K562 (cell line): ENCODE results near the gene SAMM50. TPM values are rescaled to one million over a fixed set of nuclear protein-coding genes. Genes with fewer than 3 reads are reported as not detected.

Source experiments
- ATAC-seq: fragments of 200-7000 bp; cut with Tn5 transposase; 3 replicates; pipeline ENCODE4 v1.9.1; 2020; ENCODE audit warnings: moderate library complexity
- BruUV-seq: library from RNA; stranded (reverse); fragments of 400-500 nt; replicated peaks from 2 replicates; lab custom pipeline; 2021; lab: Mats Ljungman, UMichigan
- CTCF ChIA-PET: fragments of 300-600 bp; formaldehyde crosslinking; extraction: SDS; loops from one replicate; lab custom pipeline; 2021; ENCODE audit warnings: low intra/inter-chr PET ratio; lab: Yijun Ruan, JAX
- POLR2A ChIA-PET: fragments of 300-600, 350-650 bp; sonication (Branson Sonifier 250); formaldehyde crosslinking; extraction: SDS; loops from one replicate; lab custom pipeline; 2021; ENCODE audit warnings: antibody characterized with exemption, inconsistent platforms; lab: Yijun Ruan, JAX
- DNase-seq, 4 experiments: peaks; one replicate each; pipeline versions ENCODE4 v3.0.0 to v3.0.0-alpha.2; 2011 to 2018; ENCODE audit warnings: low spot score in 3 of 4, mixed read lengths in 3 of 4; ENCODE audit errors: extremely low read depth in 1 of 4
- FAIRE-seq: peaks from 2 replicates; lab custom pipeline; 2011; peaks lifted over from hg19 to GRCh38; lab: Jason Lieb, UNC
- H2AFZ ChIP-seq: 2 replicates; pipeline ENCODE4 v1.6.0; 2011; ENCODE audit warnings: low read depth, low read length, control low read depth, inconsistent platforms
- H3K27ac ChIP-seq: fragments of 200-600 bp; 3 replicates; pipeline ENCODE4 v1.8.0; 2011; ENCODE audit warnings: low read depth, mild to moderate bottlenecking, control low read depth, inconsistent platforms, low read length, moderate library complexity, mixed read lengths; ENCODE audit errors: extremely low read depth
- H3K27me3 ChIP-seq, 2 experiments: fragments of 300-600 bp in 1 of 2; 2 replicates in 1 of 2; 3 replicates in 1 of 2; pipeline versions ENCODE4 v1.6.0 to v1.8.0; 2011; ENCODE audit warnings: inconsistent platforms in 2 of 2, low read length in 2 of 2, mild to moderate bottlenecking in 1 of 2, mixed read lengths in 1 of 2, moderate library complexity in 1 of 2; ENCODE audit not compliant: control insufficient read depth in 2 of 2, insufficient read depth in 2 of 2
- H3K36me3 ChIP-seq: fragments of 300-600 bp; 3 replicates; pipeline ENCODE4 v1.8.0; 2011; ENCODE audit warnings: mild to moderate bottlenecking, low read length, inconsistent platforms; ENCODE audit not compliant: control insufficient read depth, insufficient read depth
- H3K4me1 ChIP-seq, 2 experiments: fragments of 200-600 bp in 1 of 2; replicated peaks in 1 of 2; 2 replicates in 1 of 2; 3 replicates in 1 of 2; pipeline versions ENCODE4 v1.5.1 to v1.8.0; 2011; ENCODE audit warnings: inconsistent platforms in 2 of 2, low read length in 2 of 2, mild to moderate bottlenecking in 1 of 2, mixed read lengths in 1 of 2, moderate library complexity in 1 of 2; ENCODE audit not compliant: control insufficient read depth in 2 of 2, insufficient read depth in 2 of 2
- H3K4me2 ChIP-seq: 2 replicates; pipeline ENCODE4 v1.6.1; 2011; ENCODE audit warnings: low read length, control low read depth, inconsistent platforms, mixed read lengths; ENCODE audit not compliant: insufficient read depth
- H3K4me3 ChIP-seq: fragments of 200-600 bp; sonication (generic), shearing (Covaris generic); 2 replicates; pipeline ENCODE4 v1.5.1; 2016; ENCODE audit warnings: control low read depth, inconsistent platforms
- H3K79me2 ChIP-seq: fragments of 200-600 bp; 3 replicates; pipeline ENCODE4 v1.8.0; 2011; ENCODE audit warnings: low read length, inconsistent platforms; ENCODE audit not compliant: control insufficient read depth, insufficient read depth
- H3K9ac ChIP-seq, 2 experiments: 2 replicates each; pipeline versions ENCODE4 v1.6.0 to v1.6.1; 2011; ENCODE audit warnings: low read depth in 2 of 2, low read length in 2 of 2, control low read depth in 1 of 2, inconsistent platforms in 1 of 2, mild to moderate bottlenecking in 1 of 2, mixed read lengths in 1 of 2; ENCODE audit not compliant: insufficient read depth in 1 of 2
- H3K9me1 ChIP-seq: one replicate; pipeline ENCODE4 v1.6.0; 2011; ENCODE audit warnings: inconsistent platforms, mild to moderate bottlenecking, low read length, moderate library complexity; ENCODE audit not compliant: control insufficient read depth, insufficient read depth
- H3K9me3 ChIP-seq: replicated peaks from 2 replicates; pipeline ENCODE4 v1.5.1; 2011; ENCODE audit warnings: low read depth, low read length, inconsistent platforms; ENCODE audit not compliant: control insufficient read depth, insufficient read depth
- H4K20me1 ChIP-seq: replicated peaks from 2 replicates; pipeline ENCODE4 v1.6.1; 2011; ENCODE audit warnings: low read length, inconsistent platforms, mixed read lengths; ENCODE audit not compliant: control insufficient read depth, insufficient read depth
- ARID3B ChIP-seq: fragments of 250-450 bp; sonication (Bioruptor Pico); IDR thresholded peaks from 2 replicates; pipeline ENCODE4 v1.4.0; 2020; ENCODE audit warnings: borderline replicate concordance
- ATF1 ChIP-seq, 2 experiments: fragments of 450-650 bp in 1 of 2; IDR thresholded peaks; 2 replicates each; pipeline ENCODE4 v1.6.1; 2016; ENCODE audit warnings: missing compliant biosample characterization in 1 of 2, missing genetic modification characterization in 1 of 2
- CTBP1 ChIP-seq: fragments of 450-650 bp; IDR thresholded peaks from 2 replicates; pipeline ENCODE4 v1.6.1; 2016; ENCODE audit warnings: borderline replicate concordance
- HNRNPH1 ChIP-seq: fragments of 200-400 bp; formaldehyde crosslinking; optimal IDR thresholded peaks from 2 replicates; pipeline ENCODE3; 2017; ENCODE audit warnings: low read depth, mild to moderate bottlenecking, low read length, moderate library complexity
- MECOM ChIP-seq: fragments of 250-450 bp; sonication (Bioruptor Pico); IDR thresholded peaks from 2 replicates; pipeline ENCODE4 v1.8.0; 2022; ENCODE audit warnings: inconsistent platforms
- PHF8 ChIP-seq: fragments of 200-600 bp; sonication (generic); IDR thresholded peaks from 2 replicates; pipeline ENCODE4 v1.6.1; 2012; ENCODE audit warnings: mixed run types, mild to moderate bottlenecking, inconsistent platforms, low read length, moderate library complexity, borderline replicate concordance
- SMAD3 ChIP-seq: fragments of 450-650 bp; formaldehyde crosslinking; conservative IDR thresholded peaks from 2 replicates; pipeline ENCODE4 v1.4.0; 2020; ENCODE audit warnings: mild to moderate bottlenecking
- ZBTB12 ChIP-seq: fragments of 250-450 bp; sonication (Bioruptor Pico); IDR thresholded peaks from 2 replicates; pipeline ENCODE4 v1.4.0; 2020
- ZKSCAN1 ChIP-seq: fragments of 150-350 bp; IDR thresholded peaks from 2 replicates; pipeline ENCODE4 v1.6.1; 2016; ENCODE audit warnings: low read depth, low read length
- WGBS: fragments of 100-300 bp; shearing (Covaris generic); methylation state at CpG from one replicate; pipeline ENCODE4 v1.1.6; 2016; ENCODE audit warnings: low coverage, mixed read lengths; ENCODE audit not compliant: insufficient coverage; ENCODE audit errors: missing lambda C conversion rate; 5-methylcytosine and 5-hydroxymethylcytosine counted together
- in situ Hi-C: fragments of 300-500 bp; cut with MboI; formaldehyde crosslinking; loops from 4 replicates; pipeline ENCODE4 v1.15.0; 2018; ENCODE audit warnings: inconsistent platforms, mixed read lengths
- intact Hi-C: fragments of 100-400 bp; cut with micrococcal nuclease; formaldehyde crosslinking; loops from 2 replicates; pipeline ENCODE4 v1.14.2; 2022
- polyA plus RNA-seq, 8 experiments: library from polyadenylated mRNA; depleted of rRNA in 4 of 8; stranded (reverse) in 5 of 8; unstranded in 3 of 8; fragments of >200 nt; fragmentation: Nextera tagmentation in 2 of 8; fragmentation: Illumina TruSeq in 1 of 8; extraction: Ambion mirVana in 2 of 8; extraction: Trizol in 1 of 8; gene quantifications; 2 replicates each; pipeline versions ENCODE4 v1.2.1 to v1.2.3, GENCODE V29; 2011 to 2014; ENCODE audit warnings: inconsistent platforms in 1 of 8, missing spikeins in 1 of 8
- total RNA-seq, 7 experiments: library from RNA; depleted of rRNA in 6 of 7; stranded (reverse); fragments of >200 nt in 6 of 7; fragmentation: Illumina TruSeq in 2 of 7; extraction: Trizol in 2 of 7; gene quantifications; 2 replicates each; pipeline versions ENCODE4 v1.2.1 to v1.2.3, GENCODE V29; 2011 to 2021; ENCODE audit warnings: low replicate concordance in 1 of 7

The SAMM50 gene
- total and polyA plus RNA-seq, 9 of the 15 experiments (the other 6 are each of a cell fraction or from before 2014, with no cell fraction given): 14.6 to 49.3 (median 38.1) TPM

DNA sequence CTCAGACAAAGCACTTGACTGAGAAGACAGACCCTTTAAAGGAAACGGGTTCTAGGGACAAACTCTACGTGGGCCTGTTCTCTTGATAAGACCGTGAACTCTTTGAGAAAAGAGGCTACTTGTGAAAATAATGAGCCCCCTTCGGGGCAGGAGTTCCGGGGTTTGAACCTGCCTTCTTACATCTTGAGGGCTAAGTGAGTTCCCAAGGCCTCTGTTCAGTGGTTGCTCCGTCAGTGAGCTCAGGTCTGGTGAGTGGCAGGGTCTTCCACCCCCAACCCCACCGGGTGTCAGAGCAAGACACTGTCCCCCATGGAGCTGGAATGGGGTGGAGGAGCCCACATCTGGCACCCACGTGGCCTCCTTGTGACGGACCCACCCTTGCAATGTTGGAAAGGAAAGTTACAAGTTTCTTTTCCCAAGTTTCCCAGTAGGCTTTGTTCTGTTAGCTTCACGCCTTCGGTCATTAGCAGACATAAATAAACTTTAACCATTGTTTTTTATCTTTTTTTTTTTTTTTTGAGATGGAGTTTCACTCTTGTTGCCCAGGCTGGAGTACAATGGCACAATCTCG, 6.3 kb upstream of the SAMM50 start (continued):
- no peak for TF ChIP-seq ARID3B (CRISPR knock-in tag)
- no peak for TF ChIP-seq SMAD3 (CRISPR knock-in tag)
- TF ChIP-seq ZBTB12: no peak
- TF ChIP-seq ATF1 (CRISPR knock-in tag; IDR thresholded peaks at IDR 0.05): no peak
- no peak for TF ChIP-seq ATF1 (tag; IDR thresholded peaks at IDR 0.05)
- TF ChIP-seq CTBP1: no peak
- no peak for TF ChIP-seq PHF8
- no peak for TF ChIP-seq HNRNPH1

GRCh38 chr22:43951391-43951790, 3.9 kb upstream of the SAMM50 start:
- CTCF ChIA-PET: no interaction called here

More at GRCh38 chr22:43951391-43951790, 3.9 kb upstream of the SAMM50 start:
- Histone ChIP-seq H2AFZ (no peak overlapping the region), H3K9me3 (no peaks in the 10 kb centered on the region), H3K79me2 (peaks cover 24% of the 10 kb centered on the region), H4K20me1 (no peaks in the 10 kb centered on the region), H3K27me3 (no peaks in the 10 kb centered on the region), H3K9ac (no peak overlapping the region), H3K9me1 (peaks cover 2% of the 10 kb centered on the region), H3K4me1 (peaks cover 8 to 14% of the 10 kb centered on the region in 2 experiments; a peak in 3 of 5 replicates), H3K4me3 (no peak overlapping the region), H3K27ac (no peak overlapping the region), H3K4me2 (no peak overlapping the region), H3K36me3 (no peaks in the 10 kb centered on the region)
- ATAC-seq (no peak), FAIRE-seq (no peak), DNase-seq (no peak)
- intact Hi-C loops: no loop called here
- 26% methylated on average over 5 of the region's 5 CpGs for WGBS
- in situ Hi-C loops: no loop called here
- TF ChIP-seq MECOM (CRISPR knock-in tag) (no peak), ZKSCAN1 (no peak)
- no TSS peak for BruUV-seq
- POLR2A ChIA-PET: interaction anchor here (1.2 kb wide), 1 partner anchor 9 kb away, joined by 3 read pairs; no protein-coding TSS in a partner anchor
